CD14-positive monocyte (primary cell): Measurements from ENCODE around the gene TBC1D8B. TPM values are rescaled to one million over a fixed set of nuclear protein-coding genes. Genes with fewer than 3 reads are reported as not detected.
"Not testable (repeated sequence)": the region's sequence is repeated elsewhere in the genome, so short reads cannot be mapped to it uniquely, and the experiment has no call there.

Experiments used
- DNase-seq, 3 donors: peaks; one replicate each; pipeline ENCODE4 v3.0.0-alpha.2; 2011 to 2022
- H2AFZ ChIP-seq: 2 replicates; pipeline ENCODE4 v1.6.0; 2012; ENCODE audit warnings: mild to moderate bottlenecking, low read depth, low read length, inconsistent platforms; ENCODE audit not compliant: insufficient read depth, poor library complexity, severe bottlenecking
- H3K27ac ChIP-seq, 2 donors: 1 replicate in 1 of 2; 2 replicates in 1 of 2; pipeline ENCODE4 v1.5.1; 2012 to 2013; ENCODE audit warnings: low read length in 2 of 2, control low read depth in 1 of 2, inconsistent platforms in 1 of 2, low read depth in 1 of 2, mild to moderate bottlenecking in 1 of 2
- H3K27me3 ChIP-seq, 2 donors: one replicate each; pipeline versions ENCODE4 v1.6.0 to v1.6.1; 2011 to 2013; ENCODE audit warnings: low read length in 2 of 2; ENCODE audit not compliant: control insufficient read depth in 2 of 2, insufficient read depth in 2 of 2
- H3K36me3 ChIP-seq, 2 donors: replicated peaks in 1 of 2; 1 replicate in 1 of 2; 2 replicates in 1 of 2; pipeline versions ENCODE4 v1.5.1 to v1.6.1; 2012 to 2013; ENCODE audit warnings: low read length in 2 of 2, control low read depth in 1 of 2, inconsistent platforms in 1 of 2, mild to moderate bottlenecking in 1 of 2; ENCODE audit not compliant: insufficient read depth in 2 of 2, control insufficient read depth in 1 of 2
- H3K4me1 ChIP-seq, 2 donors: 1 replicate in 1 of 2; 2 replicates in 1 of 2; pipeline versions ENCODE4 v1.5.1 to v1.6.1; 2012 to 2013; ENCODE audit warnings: low read length in 2 of 2, control low read depth in 1 of 2, inconsistent platforms in 1 of 2, mild to moderate bottlenecking in 1 of 2, moderate library complexity in 1 of 2; ENCODE audit not compliant: insufficient read depth in 2 of 2, control insufficient read depth in 1 of 2
- H3K4me2 ChIP-seq: replicated peaks from 2 replicates; pipeline ENCODE3; 2012; ENCODE audit warnings: low read length, moderate library complexity, mild to moderate bottlenecking; ENCODE audit not compliant: poor library complexity, severe bottlenecking; ENCODE audit errors: extremely low read depth
- H3K4me3 ChIP-seq, 3 experiments: fragments of 200-600 bp in 1 of 3; sonication (generic) in 1 of 3; replicated peaks in 1 of 3; 1 replicate in 2 of 3; 2 replicates in 1 of 3; pipeline ENCODE4 v1.5.1; 2011 to 2013; ENCODE audit warnings: low read length in 3 of 3, mild to moderate bottlenecking in 3 of 3, control low read depth in 2 of 3, low read depth in 2 of 3, inconsistent platforms in 1 of 3, moderate library complexity in 1 of 3
- H3K79me2 ChIP-seq: 2 replicates; pipeline ENCODE4 v1.6.0; 2012; ENCODE audit warnings: mild to moderate bottlenecking, control low read depth, inconsistent platforms, low read length, moderate library complexity; ENCODE audit not compliant: insufficient read depth
- H3K9ac ChIP-seq: 2 replicates; pipeline ENCODE4 v1.6.0; 2017; ENCODE audit warnings: low read length, mild to moderate bottlenecking; ENCODE audit not compliant: insufficient read depth, poor library complexity, severe bottlenecking
- H3K9me3 ChIP-seq, 2 donors: replicated peaks in 1 of 2; 1 replicate in 1 of 2; 2 replicates in 1 of 2; pipeline versions ENCODE4 v1.5.1 to v1.6.1; 2012 to 2013; ENCODE audit warnings: low read length in 2 of 2, control low read depth in 1 of 2; ENCODE audit not compliant: control insufficient read depth in 1 of 2, insufficient read depth in 1 of 2
- H4K20me1 ChIP-seq: 2 replicates; pipeline ENCODE4 v1.6.0; 2012; ENCODE audit warnings: mild to moderate bottlenecking, low read length, control low read depth, moderate library complexity; ENCODE audit not compliant: insufficient read depth
- H3K27ac Mint-ChIP-seq, 7 donors: one replicate each; pipeline ENCODE4 v1.8.0; 2020; ENCODE audit warnings: mild to moderate bottlenecking in 7 of 7, mixed read lengths in 7 of 7, moderate library complexity in 6 of 7, inconsistent platforms in 2 of 7
- H3K27me3 Mint-ChIP-seq, 3 donors: one replicate each; pipeline ENCODE4 v1.8.0; 2021 to 2022; ENCODE audit warnings: low read depth in 3 of 3, mild to moderate bottlenecking in 3 of 3, mixed read lengths in 3 of 3, moderate library complexity in 3 of 3, inconsistent platforms in 1 of 3
- H3K36me3 Mint-ChIP-seq, 2 donors: one replicate each; pipeline ENCODE4 v1.8.0; 2020; ENCODE audit warnings: mixed read lengths in 2 of 2, inconsistent platforms in 1 of 2, mild to moderate bottlenecking in 1 of 2
- H3K4me1 Mint-ChIP-seq: one replicate; pipeline ENCODE4 v1.8.0; 2020; ENCODE audit warnings: mild to moderate bottlenecking, mixed read lengths
- H3K4me3 Mint-ChIP-seq, 2 donors: one replicate each; pipeline ENCODE4 v1.8.0; 2020; ENCODE audit warnings: mild to moderate bottlenecking in 2 of 2, mixed read lengths in 2 of 2, moderate library complexity in 1 of 2
- H3K9me3 Mint-ChIP-seq, 7 donors: one replicate each; pipeline ENCODE4 v1.8.0; 2020 to 2022; ENCODE audit warnings: mixed read lengths in 7 of 7, mild to moderate bottlenecking in 6 of 7, moderate library complexity in 6 of 7, inconsistent platforms in 2 of 7
- WGBS: methylation state at CpG from one replicate; pipeline ENCODE4 v1.1.5; 2013; ENCODE audit warnings: missing lambda C conversion rate; ENCODE audit not compliant: insufficient coverage; 5-methylcytosine and 5-hydroxymethylcytosine counted together
- intact Hi-C, 2 donors: fragments of 100-400 bp; cut with micrococcal nuclease; formaldehyde crosslinking; loops; one replicate each; pipeline versions ENCODE4 v1.15.0 to v1.15.1; 2023
- polyA minus RNA-seq: library from RNA; depleted of rRNA, polyadenylated mRNA; stranded (reverse); fragments of >200 nt; gene quantifications from 2 replicates; pipeline ENCODE4 v1.2.3, GENCODE V29; 2012
- polyA plus RNA-seq, 3 donors: library from polyadenylated mRNA; depleted of rRNA in 1 of 3; unstranded in 2 of 3; stranded (reverse) in 1 of 3; fragments of 300-500 nt in 2 of 3; fragments of >200 nt in 1 of 3; fragmentation: Illumina TruSeq in 2 of 3; gene quantifications; 1 replicate in 2 of 3; 2 replicates in 1 of 3; pipeline ENCODE4 v1.2.3, GENCODE V29; 2012 to 2021
- total RNA-seq, 12 experiments: library from RNA in 1 of 12; stranded (reverse) in 1 of 12; fragments of 120-200 nt in 1 of 12; gene quantifications; one replicate each; pipeline ENCODE4 v1.2.4 and lab custom pipeline; 2013 to 2026; ENCODE audit warnings: mixed read lengths in 6 of 12, inconsistent platforms in 1 of 12
- TF ChIP-seq, protein P1 (sequence below): fragments of 200-600 bp; IDR thresholded peaks from one replicate; pipeline ENCODE4 v1.8.0; 2022; ENCODE audit warnings: antibody characterized with exemption, mild to moderate bottlenecking

The TBC1D8B gene
- total RNA-seq (2013) = 0.42 TPM
- polyA plus RNA-seq = under 1 TPM; 0.15 to 0.16 (median 0.16) TPM
- polyA minus RNA-seq = 0.14 and 0.16 TPM in 2 replicates
- 0.08 to 2.9 (median 0.59) reads per million in 11 experiments for total RNA-seq (lab: John Stamatoyannopoulos, UW)

DNA sequence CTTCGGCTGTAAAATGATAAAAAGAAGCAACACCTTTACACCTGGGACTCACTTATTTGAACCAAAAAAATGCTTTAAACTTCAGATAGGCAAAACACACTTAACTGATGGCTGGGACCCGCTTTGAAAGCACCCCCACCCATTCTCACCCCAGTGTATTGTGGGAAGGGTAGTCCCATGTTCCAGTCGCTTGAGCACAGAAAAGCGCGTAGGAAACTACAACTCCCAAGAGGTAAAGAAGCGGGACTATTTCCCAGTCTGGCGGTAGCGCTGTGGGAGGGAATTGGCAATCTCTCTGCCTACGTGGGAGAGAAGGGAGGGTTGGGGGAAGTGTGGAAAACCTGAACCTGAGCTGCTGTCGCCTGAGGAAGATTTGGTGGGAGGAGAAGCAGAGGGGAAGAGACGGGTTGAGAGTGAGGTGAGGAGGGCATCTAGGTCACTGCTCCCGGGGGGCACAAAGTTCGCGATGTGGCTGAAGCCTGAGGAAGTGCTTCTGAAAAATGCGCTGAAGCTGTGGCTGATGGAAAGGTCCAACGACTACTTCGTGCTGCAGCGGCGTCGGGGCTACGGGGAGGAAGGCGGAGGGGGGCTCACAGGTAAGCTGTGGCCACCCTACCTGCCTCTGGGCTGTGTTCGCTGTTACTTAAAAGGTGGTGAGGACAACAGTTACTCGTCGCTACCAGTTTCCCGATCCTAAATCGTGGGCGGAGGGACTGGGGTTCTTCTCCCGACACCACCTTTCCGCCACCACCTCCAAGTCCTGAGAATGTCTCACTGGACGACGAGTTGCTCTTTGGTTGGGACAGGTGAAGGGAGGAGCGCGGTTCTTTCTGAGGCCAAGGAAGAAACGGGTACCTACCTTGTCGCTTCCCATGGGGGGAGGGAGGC lies at the start of gene TBC1D8B:
TSS of gene TBC1D8B (plus strand) at position 286 of the 888 bp plus-strand sequence. CDS start at position 467, 181 bp downstream.
- 0% methylated on average over 2 of the region's 36 CpGs for WGBS
- H3K27ac ChIP-seq = peak within 1 kb of the TSS in 1 of 2 donors; percentile 3
- peak; percentile 21 to 41 (median 37) for DNase-seq
- TF ChIP-seq, protein P1, sequence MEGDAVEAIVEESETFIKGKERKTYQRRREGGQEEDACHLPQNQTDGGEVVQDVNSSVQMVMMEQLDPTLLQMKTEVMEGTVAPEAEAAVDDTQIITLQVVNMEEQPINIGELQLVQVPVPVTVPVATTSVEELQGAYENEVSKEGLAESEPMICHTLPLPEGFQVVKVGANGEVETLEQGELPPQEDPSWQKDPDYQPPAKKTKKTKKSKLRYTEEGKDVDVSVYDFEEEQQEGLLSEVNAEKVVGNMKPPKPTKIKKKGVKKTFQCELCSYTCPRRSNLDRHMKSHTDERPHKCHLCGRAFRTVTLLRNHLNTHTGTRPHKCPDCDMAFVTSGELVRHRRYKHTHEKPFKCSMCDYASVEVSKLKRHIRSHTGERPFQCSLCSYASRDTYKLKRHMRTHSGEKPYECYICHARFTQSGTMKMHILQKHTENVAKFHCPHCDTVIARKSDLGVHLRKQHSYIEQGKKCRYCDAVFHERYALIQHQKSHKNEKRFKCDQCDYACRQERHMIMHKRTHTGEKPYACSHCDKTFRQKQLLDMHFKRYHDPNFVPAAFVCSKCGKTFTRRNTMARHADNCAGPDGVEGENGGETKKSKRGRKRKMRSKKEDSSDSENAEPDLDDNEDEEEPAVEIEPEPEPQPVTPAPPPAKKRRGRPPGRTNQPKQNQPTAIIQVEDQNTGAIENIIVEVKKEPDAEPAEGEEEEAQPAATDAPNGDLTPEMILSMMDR = no peak
- peaks cover 0 to 4% (median 0%) of the 10 kb centered on the region in 7 donors for H3K9me3 Mint-ChIP-seq
- H3K4me1 ChIP-seq = peaks cover 16 to 26% of the 10 kb centered on the region in 2 donors
- H3K4me1 Mint-ChIP-seq = peaks cover 28% of the 10 kb centered on the region
- peaks cover 12 to 26% (median 22%) of the 10 kb centered on the region in 3 donors for H3K27me3 Mint-ChIP-seq
- peak within 1 kb of the TSS in 5 of 7 donors; percentile 3 to 81 (median 50) for H3K27ac Mint-ChIP-seq
- H3K9me3 ChIP-seq = no peaks in the 10 kb centered on the region
- peak within 1 kb of the TSS; percentile 78 for H2AFZ ChIP-seq
- H4K20me1 ChIP-seq = no peaks in the 10 kb centered on the region
- H3K9ac ChIP-seq = peak within 1 kb of the TSS; percentile 45
- H3K4me3 Mint-ChIP-seq = peak within 1 kb of the TSS; percentile 91 to 99
- no peaks in the 10 kb centered on the region for H3K79me2 ChIP-seq
- peaks cover 3 to 7% of the 10 kb centered on the region in 2 donors for H3K27me3 ChIP-seq
- intact Hi-C loops = no loop called here
- no peaks in the 10 kb centered on the region for H3K36me3 ChIP-seq
- H3K36me3 Mint-ChIP-seq = no peaks in the 10 kb centered on the region
- peak within 1 kb of the TSS; percentile 44 to 75 (median 51) for H3K4me3 ChIP-seq
- H3K4me2 ChIP-seq = peak within 1 kb of the TSS; percentile 79

DNA sequence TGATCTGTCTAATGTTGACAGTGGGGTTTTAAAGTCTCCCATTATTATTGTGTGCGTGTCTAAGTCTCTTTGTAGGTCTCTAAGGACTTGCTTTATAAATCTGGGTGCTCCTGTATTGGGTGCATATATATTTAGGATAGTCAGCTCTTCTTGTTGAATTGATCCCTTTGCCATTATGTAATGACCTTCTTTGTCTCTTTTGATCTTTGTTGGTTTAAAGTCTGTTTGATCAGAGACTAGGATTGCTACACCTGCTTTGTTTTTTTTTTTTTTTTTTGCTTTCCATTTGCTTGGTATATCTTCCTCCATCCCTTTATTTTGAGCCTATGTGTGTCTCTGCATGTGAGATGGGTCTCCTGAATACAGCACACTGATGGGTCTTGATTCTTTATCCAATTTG lies 33.2 kb upstream of the TBC1D8B start:
- H3K4me2 ChIP-seq, H3K36me3 Mint-ChIP-seq, H3K9me3 Mint-ChIP-seq, H3K4me3 Mint-ChIP-seq, H3K27ac Mint-ChIP-seq, intact Hi-C loops, H3K4me1 ChIP-seq, DNase-seq, H3K27ac ChIP-seq, H3K36me3 ChIP-seq, H3K4me3 ChIP-seq, H4K20me1 ChIP-seq, H3K79me2 ChIP-seq, H3K27me3 Mint-ChIP-seq, H3K4me1 Mint-ChIP-seq, H2AFZ ChIP-seq, H3K9me3 ChIP-seq, H3K27me3 ChIP-seq, H3K9ac ChIP-seq: not testable (repeated sequence)
- WGBS = no CpG with 5 or more reads among the region's 1 CpG
